ENCODE results near the gene NAB2.

The NAB2 gene

GRCh38 chr12:57095440-57095839 lies 6.5 kb downstream of the NAB2 start:
- DNase-seq, result no peak

GRCh38 chr12:57096099-57096572 lies 7.2 kb downstream of the NAB2 start:
- no peak for DNase-seq

DNA sequence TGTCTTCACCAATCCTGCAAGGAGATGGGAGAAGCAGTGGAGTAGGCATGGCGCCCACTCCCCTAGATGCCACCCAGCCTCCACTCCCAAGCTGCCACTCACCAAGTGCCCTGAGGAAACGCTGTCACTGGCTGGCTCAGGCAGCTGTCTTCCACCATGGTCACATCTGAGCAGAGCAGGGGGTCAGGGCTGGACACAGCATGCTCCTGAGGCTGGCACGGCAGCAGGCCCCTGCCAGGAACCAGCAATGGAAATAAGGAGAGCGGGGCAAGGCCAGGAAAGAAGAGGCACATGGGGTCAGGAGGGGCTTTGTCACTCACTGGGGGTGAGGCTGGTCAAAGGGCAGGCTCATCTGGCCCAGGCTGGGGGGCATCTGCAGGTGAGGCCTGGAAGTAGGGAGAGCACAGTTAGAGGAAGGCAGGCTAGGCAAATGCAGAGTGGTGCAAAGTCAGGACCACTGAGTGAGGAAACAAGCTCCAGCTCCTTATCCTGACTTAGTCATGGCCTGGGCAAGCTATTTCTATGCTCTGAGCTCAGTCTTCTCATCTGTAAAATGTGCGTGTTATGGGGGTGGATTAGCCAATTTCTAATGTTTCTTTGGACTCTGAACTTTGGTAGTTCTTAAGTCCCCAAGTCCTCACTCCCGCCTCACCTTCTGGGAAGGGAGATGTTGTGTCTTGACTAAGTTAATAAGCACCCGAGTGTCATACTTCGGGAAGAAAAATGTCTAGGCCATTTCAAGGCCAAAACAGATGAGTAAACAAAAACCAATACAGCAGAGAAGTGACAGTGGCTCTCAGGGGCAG lies 8.0 kb downstream of the NAB2 start:
- DNase-seq, result no peak

- no peak for DNase-seq
These were observed 8.6 kb downstream of the NAB2 start for GRCh38 chr12:57097554-57097835.

- no peak for DNase-seq
These were observed 9.6 kb downstream of the NAB2 start for GRCh38 chr12:57098546-57098945.

GRCh38 chr12:57099047-57099714 lies 10.3 kb downstream of the NAB2 start:
- DNase-seq, result no peak

DNA sequence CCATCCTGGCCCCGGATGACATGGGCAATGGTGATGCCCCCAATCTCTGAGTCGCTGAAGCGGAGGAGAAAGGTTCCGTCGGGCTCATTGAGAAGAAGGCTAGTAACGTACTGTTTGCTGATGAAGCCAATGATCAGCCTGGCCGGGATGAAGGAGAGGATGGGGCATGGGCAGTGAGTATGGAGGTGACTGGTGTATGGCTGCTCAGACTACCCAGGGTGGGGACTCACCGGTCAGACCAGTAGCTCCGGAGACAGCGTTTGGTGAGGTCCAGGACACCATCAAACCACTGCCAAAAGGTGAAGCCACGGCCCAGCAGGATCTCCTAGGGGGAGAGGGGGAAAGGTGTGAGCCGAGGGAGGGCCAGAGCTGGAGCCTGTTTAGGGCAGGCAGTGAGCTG lies 10.9 kb downstream of the NAB2 start:
- DNase-seq, result no peak

DNA sequence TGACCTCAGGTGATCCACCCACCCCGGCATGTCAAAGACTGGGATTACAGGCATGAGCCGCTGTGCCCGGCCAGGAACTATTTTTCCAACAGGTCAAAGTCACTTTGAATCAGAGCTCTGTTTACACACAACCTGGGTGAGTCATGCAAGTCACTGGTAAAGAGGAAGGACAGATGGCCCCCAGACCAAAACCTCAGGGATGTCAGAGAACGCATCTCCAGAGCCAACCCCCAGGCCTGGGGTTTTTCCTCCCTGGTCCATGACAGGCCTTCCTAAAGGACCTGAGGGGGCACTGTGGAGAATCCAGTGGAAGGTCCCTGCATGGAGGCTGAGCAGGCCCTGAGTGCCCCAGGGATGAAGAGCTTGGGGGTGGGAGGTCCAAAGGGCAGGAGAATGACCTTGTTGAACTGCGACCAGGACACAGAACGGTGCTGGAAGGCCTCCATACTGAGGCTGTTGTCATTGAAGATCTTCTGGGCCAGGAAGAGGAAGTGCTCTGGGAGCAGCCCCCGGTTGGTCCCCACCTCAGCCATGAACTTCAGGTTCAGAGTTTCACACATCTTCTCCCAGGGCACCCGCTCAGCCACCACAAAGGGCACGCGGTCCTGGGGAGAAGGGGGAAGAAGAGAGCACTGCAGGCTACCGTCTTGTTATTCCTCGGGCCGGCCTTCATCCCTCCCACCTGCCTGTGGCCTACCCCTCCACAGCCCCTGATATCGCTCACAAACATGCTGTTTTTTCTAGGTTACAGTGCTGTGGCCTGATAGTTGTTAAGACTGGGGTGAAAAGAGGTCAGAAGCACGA lies 13.2 kb downstream of the NAB2 start:
- no peak for DNase-seq

DNA sequence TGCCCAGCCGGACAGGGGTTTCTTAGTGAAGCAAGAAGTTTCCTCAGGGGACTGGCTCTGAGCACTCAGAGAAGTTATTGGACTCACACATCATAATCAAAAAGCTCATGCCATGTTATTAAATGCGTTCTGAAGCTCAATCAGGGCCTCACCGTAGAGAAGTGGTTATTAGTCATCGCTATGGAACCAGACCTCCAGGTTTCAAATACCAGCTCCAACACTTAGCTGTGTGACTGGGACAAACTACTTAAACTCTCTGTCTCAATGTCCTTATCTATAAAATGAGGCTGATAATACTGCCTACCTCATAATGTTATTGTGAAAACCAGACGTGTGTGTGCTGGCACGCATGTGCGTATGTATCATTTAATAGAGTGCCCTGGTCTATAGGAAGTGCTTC lies 14.9 kb downstream of the NAB2 start:
- DNase-seq, result no peak

GRCh38 chr12:57104292-57104910 lies 15.5 kb downstream of the NAB2 start:
- no peak for DNase-seq

DNA sequence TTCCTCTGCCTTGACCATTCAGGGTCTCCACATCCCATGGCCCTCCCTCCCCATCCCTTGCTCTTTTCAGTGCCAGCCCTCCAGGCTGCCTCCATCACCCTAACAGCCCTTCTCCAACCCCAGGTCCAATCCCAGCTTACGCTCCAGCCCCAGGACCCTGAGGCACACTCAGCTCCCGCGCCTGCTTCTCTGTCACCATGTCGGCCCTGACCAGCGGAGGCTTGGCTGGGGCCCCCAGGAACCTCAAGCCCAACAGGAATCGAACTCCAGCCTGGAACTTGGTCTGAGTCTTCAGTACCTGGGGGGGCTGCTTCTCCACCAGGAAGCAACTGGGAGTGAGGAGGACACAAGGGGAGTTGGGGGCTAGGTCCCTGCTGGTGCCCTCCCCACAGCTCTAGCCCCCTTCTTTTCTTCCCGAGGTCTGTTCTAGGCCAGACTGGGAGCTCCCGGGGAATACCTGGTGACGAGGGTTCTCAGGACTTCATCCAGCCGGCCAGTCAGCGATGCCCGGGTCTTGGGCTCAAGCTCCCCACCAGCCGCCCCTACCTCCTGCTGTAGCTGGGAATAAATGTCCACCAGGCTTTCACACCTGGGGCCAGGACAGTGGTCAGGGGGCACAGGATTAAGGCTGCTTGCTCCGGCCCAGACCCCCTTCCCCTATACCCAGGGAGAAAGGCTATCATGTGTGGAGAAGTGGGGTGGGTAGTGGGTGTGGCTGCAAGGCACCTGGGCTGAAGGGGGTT lies 16.3 kb downstream of the NAB2 start:
- no peak for DNase-seq

DNA sequence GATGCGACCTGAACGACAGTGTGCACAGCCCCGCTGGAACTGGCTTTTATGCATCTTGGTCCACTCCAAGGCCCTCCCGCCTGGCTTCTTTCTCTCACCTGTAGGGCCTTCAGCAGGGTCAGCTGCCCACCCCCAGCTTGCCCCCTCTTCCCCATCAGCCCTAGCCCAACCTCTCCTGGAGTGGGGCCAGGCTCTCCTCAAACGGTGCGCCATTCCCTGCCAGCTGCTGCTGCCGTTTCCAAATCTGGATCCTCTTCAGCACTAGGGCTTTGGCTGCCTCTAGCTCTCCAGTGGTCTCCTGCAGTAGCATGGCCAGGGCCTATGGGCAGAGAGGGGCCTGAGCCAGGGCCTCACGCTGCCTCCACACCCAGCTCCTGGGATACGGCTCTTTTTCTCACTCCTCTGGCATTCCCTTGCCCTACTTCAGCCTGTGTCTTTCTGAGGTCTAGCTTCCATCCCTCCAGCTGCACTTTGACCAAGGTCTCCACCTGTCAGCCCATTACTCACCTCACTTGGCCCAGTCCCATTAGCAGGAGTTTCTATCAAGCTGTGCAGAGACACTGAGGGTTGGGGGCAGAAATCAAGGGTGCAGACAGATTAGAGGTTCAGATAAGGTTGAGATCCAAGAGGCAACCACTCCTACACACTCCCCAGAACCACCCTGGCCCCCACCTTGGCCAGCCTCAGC lies 17.3 kb downstream of the NAB2 start:
- no peak for DNase-seq

- DNase-seq, result no peak
These were observed 18.7 kb downstream of the NAB2 start for GRCh38 chr12:57107456-57108155.

GRCh38 chr12:57109207-57110103 lies 20.5 kb downstream of the NAB2 start:
- DNase-seq, result no peak

GRCh38 chr12:57110104-57111030 lies 21.5 kb downstream of the NAB2 start:
- DNase-seq, result peak; percentile 59

DNA sequence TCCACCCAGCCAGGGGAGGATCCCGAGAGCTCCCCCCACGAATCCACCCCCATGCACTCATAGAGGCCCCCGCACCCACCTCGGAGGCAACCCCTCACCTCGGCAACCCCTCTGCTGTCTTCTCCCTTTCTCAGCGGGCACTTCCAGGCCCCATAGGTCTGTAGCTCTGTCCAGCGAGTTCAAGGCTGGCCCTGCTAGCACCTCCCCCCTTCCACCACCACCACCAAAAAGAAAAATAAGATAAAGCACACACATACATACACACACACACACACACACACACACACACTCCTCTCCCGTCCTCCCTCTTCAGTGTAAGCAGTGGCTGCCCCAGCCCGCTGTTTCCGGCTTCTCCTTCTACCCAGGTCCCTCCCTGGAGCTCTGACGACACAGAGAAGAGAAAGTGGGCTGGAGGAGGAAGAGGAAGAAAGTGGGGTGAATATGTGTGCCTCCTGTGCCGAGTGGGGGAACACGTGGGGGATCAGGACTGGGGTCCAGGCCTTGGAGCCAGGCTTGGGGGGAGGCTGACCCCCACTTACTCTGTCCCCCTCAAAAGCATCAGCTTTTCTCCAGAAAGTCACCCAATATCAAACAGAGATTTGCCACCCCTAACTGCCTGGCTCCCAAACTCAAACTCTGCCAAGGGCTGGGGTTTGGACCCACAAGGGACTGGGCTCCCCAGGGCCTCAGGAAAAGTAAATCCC lies 22.3 kb downstream of the NAB2 start, which contains the start of gene STAT6:
Gene STAT6, minus strand, starts transcription at position 332 of the 704 bp plus-strand sequence. CDS start 3,084 bp downstream, outside the sequence.
- DNase-seq, result peak; percentile 91

- no peak for DNase-seq
These were observed 23.8 kb downstream of the NAB2 start for GRCh38 chr12:57112492-57113294.
